ENCODE measurements around the gene IL15RA.

DNA sequence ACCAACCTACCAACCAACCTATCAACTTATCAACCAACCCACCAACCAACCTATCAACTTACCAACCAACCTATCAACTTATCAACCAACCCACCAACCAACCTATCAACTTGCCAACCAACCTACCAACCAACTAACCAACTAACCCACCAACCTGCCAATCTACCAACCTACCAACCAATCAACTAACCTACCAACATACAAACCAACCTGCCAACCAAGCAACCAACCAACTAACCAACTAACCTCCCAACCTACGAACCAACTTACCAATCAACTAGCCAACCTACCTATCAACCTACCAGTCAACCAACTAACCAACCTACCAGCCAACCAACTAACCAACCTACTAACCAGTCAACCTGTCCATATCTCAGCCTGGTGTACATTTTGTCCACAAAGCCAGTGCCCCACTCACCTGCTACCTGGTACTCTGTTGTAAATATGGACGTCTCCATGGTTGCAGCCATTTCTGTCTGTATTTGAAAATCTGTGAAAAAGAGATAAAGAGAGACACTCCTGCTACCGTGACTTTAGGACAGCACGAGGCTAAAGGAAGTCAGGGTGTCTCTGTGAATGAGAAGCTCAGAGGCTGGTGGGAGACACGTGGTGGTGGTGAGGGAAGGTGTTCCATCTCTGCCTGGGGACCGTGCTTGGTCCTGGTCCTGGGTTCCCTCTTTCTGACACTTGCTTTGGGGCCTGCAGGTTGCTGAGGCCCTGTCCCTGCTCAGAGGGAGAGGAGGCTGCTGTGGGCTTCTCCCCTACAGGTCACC is 41.9 kb upstream of the IL15RA start:
- TF ChIP-seq, protein P1, sequence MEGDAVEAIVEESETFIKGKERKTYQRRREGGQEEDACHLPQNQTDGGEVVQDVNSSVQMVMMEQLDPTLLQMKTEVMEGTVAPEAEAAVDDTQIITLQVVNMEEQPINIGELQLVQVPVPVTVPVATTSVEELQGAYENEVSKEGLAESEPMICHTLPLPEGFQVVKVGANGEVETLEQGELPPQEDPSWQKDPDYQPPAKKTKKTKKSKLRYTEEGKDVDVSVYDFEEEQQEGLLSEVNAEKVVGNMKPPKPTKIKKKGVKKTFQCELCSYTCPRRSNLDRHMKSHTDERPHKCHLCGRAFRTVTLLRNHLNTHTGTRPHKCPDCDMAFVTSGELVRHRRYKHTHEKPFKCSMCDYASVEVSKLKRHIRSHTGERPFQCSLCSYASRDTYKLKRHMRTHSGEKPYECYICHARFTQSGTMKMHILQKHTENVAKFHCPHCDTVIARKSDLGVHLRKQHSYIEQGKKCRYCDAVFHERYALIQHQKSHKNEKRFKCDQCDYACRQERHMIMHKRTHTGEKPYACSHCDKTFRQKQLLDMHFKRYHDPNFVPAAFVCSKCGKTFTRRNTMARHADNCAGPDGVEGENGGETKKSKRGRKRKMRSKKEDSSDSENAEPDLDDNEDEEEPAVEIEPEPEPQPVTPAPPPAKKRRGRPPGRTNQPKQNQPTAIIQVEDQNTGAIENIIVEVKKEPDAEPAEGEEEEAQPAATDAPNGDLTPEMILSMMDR (conservative IDR thresholded peaks at IDR 0.05; ENCODE audit: low read depth, low read length): no peak
- no peak for TF ChIP-seq EZH2 (IDR thresholded peaks at IDR 0.05; ENCODE audit: low read length, unreplicated experiment)
- TF ChIP-seq EZH2phosphoT487 (IDR thresholded peaks at IDR 0.05; ENCODE audit: borderline replicate concordance, low read length): no peak

Data from PC-3 (cell line).